HG02884 (cell line): ENCODE measurements around the gene SEMA3D.
A peak's percentile ranks its signal among the peaks of the same experiment; 100 is the strongest.

ENCODE experiments used
- ATAC-seq: cut with Tn5 transposase; IDR thresholded peaks from one replicate; pipeline ENCODE4 v1.9.1; 2021; ENCODE audit warnings: mild to moderate bottlenecking, moderate library complexity; ENCODE audit not compliant: unreplicated experiment

The SEMA3D gene

GRCh38 chr7:85039196-85039923 lies 147.5 kb downstream of the SEMA3D start:
- peak; percentile 77 for ATAC-seq

- no peak for ATAC-seq
These were observed 148.4 kb downstream of the SEMA3D start for GRCh38 chr7:85038466-85038865.

DNA sequence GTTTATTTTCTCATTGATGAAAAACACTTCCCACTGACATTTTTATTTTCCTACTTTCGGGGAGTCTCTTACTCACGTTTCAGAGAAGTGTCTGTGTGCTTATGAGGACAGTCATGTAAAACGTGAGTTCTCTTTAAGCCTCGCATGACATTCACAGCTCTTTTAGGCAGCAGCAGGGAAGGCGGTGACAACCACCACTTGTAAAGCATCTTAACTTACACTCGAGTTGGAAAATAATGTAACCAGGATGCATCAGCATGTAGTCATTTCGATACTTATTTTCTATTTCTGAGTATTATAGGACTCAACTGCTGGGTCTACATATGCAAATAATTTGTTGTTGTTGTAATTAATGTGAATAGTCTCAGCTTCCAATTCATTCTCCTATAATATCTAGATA lies 153.6 kb downstream of the SEMA3D start:
- no peak for ATAC-seq

DNA sequence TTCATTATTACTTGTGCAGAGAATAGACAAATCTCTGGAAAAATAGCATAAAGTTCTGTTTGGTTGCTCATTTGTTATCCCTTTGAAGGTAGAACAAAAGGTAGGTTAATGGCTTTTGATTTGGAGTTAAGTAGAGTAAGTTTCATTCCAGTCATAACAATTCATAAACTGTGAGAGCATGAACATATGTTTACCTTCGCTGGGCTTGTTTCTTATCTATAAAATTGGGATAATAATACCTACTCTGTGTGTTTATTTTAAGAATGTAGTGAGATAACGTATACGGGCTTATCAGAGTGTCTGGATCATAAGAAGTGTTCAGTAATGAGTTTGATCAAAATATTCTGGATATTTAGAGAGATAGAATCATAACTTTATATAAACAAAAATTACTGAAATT lies 155.4 kb downstream of the SEMA3D start:
- no peak for ATAC-seq

GRCh38 chr7:85030893-85031292 lies 156.0 kb downstream of the SEMA3D start:
- ATAC-seq = no peak

DNA sequence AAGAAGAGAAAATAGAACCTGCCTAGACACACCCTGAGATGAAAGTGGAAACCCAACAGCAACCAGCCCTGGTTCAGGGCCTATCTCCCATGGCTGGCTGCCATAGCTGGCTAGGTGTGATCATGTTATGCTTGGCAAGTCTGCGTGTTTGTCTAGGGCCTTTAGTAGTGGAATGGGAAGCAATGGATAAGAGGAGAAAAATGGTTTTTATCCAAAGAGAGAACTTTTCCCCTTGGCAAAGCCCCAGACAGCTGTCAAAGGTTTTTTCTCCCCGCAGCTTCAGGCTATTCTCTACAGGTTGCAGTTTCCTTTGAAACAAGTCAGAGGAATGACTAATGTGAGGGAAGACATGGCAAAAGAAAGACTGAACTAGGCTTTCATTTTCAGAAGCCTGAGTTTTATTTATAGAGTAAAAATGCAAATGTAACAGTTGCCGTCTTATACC lies 161.5 kb downstream of the SEMA3D start:
- peak; percentile 58 for ATAC-seq

DNA sequence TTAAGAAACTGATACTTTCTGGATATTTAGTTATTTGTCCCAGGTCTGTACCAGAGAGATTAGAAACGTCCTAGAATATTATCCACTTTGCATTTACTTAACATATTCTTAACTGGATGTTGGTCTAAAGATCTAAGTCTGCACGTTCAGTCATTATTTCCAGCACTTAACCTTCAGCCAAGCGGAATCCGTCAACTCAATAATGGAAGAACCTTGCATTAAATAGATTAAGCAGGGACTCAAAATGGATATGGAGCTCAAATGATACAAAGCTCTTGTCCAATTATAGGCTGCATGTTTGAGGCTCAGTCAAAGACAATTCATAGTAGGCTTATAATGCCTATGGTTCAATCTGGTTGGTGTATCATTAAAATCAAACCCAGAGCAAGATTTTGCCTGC lies 162.9 kb downstream of the SEMA3D start:
- no peak for ATAC-seq

- ATAC-seq = no peak
These were observed 163.7 kb downstream of the SEMA3D start for GRCh38 chr7:85023066-85023712.

- no peak for ATAC-seq
These were observed 164.7 kb downstream of the SEMA3D start for GRCh38 chr7:85022064-85022697.

DNA sequence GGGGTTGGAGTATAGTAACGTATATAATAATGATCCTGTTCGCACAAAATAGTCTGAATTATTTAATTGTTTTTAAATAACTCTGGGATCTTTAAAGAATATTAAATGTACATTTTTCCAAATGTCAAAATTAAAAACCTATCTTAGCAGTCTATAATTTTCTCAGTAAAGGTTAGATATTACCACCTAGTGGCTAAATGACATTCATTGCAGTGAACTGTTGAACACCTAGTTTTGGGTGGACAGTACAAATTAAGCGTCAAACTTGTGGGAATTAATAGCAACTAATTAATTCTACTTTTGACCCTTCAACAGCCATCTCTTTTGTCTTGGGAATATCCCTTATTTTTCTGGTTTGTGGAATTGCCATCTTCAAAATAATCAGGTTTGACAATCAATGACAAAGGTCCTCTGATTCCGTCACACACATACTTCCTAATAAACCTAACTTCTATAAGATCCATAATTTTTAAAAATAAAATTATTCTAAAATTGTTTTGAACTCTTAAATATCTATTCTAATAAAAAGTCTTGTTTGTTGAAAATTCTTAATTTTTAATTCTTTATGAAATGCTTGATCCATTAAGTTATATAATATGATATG lies 165.7 kb downstream of the SEMA3D start:
- no peak for ATAC-seq

GRCh38 chr7:85019778-85020177 lies 167.1 kb downstream of the SEMA3D start:
- no peak for ATAC-seq

GRCh38 chr7:85019176-85019575 lies 167.7 kb downstream of the SEMA3D start:
- ATAC-seq = no peak

- ATAC-seq = no peak
These were observed 168.4 kb downstream of the SEMA3D start for GRCh38 chr7:85018498-85018897.

- ATAC-seq = no peak
These were observed 170.6 kb downstream of the SEMA3D start for GRCh38 chr7:85016286-85016685.

- no peak for ATAC-seq
These were observed 171.8 kb downstream of the SEMA3D start for GRCh38 chr7:85014936-85015660.

DNA sequence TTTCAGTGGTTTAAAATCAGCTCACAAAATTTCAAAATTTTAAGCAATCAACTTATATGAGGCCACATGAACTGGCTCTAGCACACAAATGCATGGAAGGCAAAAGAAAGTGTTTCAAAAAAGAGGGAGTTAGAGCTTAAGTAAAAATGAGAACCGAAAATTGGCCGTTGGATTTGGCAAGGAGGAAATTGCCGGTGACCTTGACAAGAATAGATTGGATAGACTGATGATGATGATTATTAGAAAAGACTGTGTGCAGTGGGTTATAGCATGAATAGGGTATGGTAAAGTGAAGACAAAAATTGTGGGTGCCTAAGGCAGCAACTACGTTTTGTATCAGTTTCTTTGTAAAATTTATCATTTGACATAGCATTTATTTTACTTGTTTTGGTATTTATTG lies 175.7 kb downstream of the SEMA3D start:
- ATAC-seq = no peak

GRCh38 chr7:85010306-85010705 lies 176.6 kb downstream of the SEMA3D start:
- no peak for ATAC-seq

DNA sequence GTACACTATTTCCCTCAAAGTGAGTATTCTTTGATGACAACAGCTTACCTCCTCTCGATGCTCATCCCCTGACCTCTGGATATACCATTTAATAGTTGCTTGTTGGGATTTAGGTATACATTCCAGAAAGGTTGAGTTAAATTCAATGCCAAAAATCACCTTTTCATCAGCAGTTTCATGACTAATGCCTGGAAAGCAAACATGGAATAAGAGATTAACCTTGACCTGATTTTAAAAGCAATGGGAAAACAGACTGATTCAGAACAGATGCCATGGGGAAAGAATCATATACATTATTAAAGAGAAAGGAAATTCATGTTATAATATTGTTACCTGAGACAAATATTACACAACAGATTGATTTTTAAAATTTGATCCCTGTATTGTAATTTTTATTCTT lies 180.1 kb downstream of the SEMA3D start:
- no peak for ATAC-seq

- ATAC-seq = no peak
These were observed 182.5 kb downstream of the SEMA3D start for GRCh38 chr7:85004402-85004801.

DNA sequence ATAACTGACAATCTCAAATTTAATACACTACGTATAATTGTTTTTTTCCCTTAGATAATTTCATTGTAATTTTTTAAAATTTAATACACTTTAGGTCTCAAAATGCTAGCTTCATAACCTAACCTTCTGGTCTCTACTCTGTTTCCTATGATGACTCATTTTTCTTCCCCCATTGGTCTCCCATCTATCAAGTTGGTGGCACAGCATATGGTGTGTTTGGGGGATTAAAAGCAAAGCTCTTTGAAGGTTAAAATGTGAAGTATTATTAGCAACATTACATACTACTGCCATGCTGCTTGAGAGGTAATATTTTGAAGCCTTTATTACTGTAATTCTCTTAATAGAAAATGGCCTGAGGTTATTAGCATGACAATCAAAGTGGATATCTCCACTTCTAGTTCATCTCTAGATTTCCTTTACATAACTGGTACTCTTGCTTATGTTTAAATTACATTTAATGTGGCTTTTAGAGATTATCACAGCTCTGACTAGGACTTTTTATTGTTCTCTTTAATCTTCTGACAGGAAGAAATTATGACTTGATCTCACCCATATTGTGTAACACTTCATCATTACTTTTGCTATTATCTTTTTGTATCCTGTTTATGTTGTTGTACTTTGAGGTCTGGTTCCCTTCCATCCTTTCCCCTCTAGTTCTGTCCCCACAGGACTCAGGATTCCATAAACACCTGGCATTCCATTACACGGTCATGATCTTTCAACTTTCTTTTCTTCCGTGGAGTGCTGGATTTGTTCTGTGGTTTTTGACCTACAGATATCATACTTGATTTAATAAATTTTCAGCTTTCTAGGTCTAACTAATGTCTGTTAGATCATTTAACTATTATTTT lies 185.1 kb downstream of the SEMA3D start:
- no peak for ATAC-seq
